Measurements from ENCODE around the gene SERPINA12.

DNA sequence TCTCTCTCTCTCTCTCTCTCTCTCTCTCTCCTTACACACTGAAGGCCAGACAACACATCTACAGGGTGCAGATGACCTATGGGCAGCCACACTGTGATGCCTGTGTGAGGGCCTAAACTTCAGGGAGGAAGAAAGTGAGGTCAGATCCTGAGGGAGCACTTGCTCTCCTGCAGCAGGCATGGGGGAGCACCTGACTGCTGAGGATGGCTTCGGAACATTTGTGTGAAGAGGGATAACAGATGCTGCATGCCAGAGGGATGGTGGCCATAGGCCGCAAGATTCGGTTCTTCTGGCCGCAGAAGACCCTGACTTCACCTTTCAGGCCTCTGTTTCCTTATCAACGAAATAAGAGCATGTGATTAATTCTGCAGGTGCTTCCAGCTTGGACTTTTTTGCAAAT lies 45.0 kb downstream of the SERPINA12 start:
- no peak for TF ChIP-seq CHD2 (IDR thresholded peaks at IDR 0.05; ENCODE audit: low read depth, low read length)
- TF ChIP-seq NFE2L2 (IDR thresholded peaks at IDR 0.05; ENCODE audit: low read length): no peak
- no peak for TF ChIP-seq CHD4 (IDR thresholded peaks at IDR 0.05; ENCODE audit: borderline replicate concordance, low read length)
- TF ChIP-seq TCF12 (IDR thresholded peaks at IDR 0.05): no peak
- no peak for TF ChIP-seq TCF12 (CRISPR knock-in tag; IDR thresholded peaks at IDR 0.05)
- TF ChIP-seq, protein P1, sequence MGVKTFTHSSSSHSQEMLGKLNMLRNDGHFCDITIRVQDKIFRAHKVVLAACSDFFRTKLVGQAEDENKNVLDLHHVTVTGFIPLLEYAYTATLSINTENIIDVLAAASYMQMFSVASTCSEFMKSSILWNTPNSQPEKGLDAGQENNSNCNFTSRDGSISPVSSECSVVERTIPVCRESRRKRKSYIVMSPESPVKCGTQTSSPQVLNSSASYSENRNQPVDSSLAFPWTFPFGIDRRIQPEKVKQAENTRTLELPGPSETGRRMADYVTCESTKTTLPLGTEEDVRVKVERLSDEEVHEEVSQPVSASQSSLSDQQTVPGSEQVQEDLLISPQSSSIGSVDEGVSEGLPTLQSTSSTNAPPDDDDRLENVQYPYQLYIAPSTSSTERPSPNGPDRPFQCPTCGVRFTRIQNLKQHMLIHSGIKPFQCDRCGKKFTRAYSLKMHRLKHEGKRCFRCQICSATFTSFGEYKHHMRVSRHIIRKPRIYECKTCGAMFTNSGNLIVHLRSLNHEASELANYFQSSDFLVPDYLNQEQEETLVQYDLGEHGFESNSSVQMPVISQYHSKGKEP (CRISPR knock-in tag; IDR thresholded peaks at IDR 0.05): no peak
- no peak for TF ChIP-seq ZNF446 (CRISPR knock-in tag; IDR thresholded peaks at IDR 0.05)

Measured in HepG2 (cell line).